Measurements from ENCODE around the gene REP15. TPM values are rescaled to one million over a fixed set of nuclear protein-coding genes. Genes with fewer than 3 reads are reported as not detected.

The REP15 gene
- total and polyA plus RNA-seq, 2 of the 8 experiments (the other 6 are each of a cell fraction or from before 2014, with no cell fraction given), result 0.06 to 0.73 TPM

DNA sequence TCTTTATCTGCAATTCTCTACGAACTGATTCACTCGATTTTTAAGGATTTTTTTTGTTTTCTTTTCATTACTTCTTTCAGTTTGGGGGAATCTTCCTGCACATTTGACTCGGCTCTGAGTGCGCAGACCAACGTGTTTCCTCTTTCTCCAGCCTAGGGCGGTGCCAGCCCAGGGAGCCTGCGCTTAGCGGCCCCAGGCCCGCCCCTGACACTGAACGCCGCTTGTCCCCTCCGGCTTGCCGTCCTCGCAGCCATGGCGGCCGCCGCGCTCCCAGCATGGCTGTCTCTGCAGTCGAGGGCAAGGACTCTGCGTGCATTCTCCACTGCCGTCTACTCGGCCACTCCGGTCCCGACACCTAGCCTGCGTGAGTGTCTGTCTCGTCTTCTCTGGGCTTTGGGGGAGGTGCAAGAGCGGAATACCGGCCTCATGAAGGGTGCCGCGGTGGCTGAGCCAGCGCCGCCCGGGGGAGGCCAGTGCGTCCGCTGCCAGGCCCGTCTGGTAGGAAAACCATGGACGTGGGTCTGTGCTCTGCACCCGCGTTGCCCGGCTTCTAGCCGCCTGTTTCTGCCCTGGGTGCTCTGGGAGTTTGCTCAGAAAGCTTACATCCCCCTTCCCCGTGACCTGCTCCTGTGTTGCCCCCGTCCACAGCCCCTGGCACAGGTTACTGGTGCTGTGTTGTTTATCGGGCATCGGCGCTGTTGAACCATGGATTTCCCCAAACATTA, 14.5 kb downstream of the REP15 start, which contains the start of gene MRPS35 (continued):
- TF ChIP-seq NANOG (IDR thresholded peaks at IDR 0.05; ENCODE audit: insufficient read depth, low read depth, low read length, poor library complexity, severe bottlenecking), result no peak
- TF ChIP-seq EGR1 (IDR thresholded peaks at IDR 0.05; ENCODE audit: borderline replicate concordance, low read depth, low read length), result no peak
- TF ChIP-seq CEBPB (IDR thresholded peaks at IDR 0.05; ENCODE audit: low read depth, low read length), result no peak
- TF ChIP-seq, protein P1, sequence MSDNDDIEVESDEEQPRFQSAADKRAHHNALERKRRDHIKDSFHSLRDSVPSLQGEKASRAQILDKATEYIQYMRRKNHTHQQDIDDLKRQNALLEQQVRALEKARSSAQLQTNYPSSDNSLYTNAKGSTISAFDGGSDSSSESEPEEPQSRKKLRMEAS (IDR thresholded peaks at IDR 0.05), result peak; percentile 96
- TF ChIP-seq SP1 (IDR thresholded peaks at IDR 0.05; ENCODE audit: low read depth, low read length), result no peak
- TF ChIP-seq HDAC2 (IDR thresholded peaks at IDR 0.05; ENCODE audit: borderline replicate concordance in 1 of 2, low read depth in 2 of 2, low read length in 2 of 2), result peak in 1 of 2 experiments; percentile 96; a peak in 1 of 4 replicates
- TF ChIP-seq JUND (IDR thresholded peaks at IDR 0.05; ENCODE audit: low read length), result no peak
- TF ChIP-seq SIN3A (conservative IDR thresholded peaks at IDR 0.05 in 1 of 2, IDR thresholded peaks at IDR 0.05 in 1 of 2; ENCODE audit: low read depth in 1 of 2, low read length in 2 of 2), result peak; percentile 43 to 77; a peak in 2 of 4 replicates
- no peak for TF ChIP-seq SIX5 (IDR thresholded peaks at IDR 0.05; ENCODE audit: low read depth, low read length)
- peak; percentile 99 for TF ChIP-seq ASH2L (IDR thresholded peaks at IDR 0.05; ENCODE audit: low read length)
- peak; percentile 95 to 97 for TF ChIP-seq POLR2A (IDR thresholded peaks at IDR 0.05; ENCODE audit: control extremely low read depth in 1 of 2, low read depth in 2 of 2, low read length in 2 of 2)
- TF ChIP-seq, protein P2, sequence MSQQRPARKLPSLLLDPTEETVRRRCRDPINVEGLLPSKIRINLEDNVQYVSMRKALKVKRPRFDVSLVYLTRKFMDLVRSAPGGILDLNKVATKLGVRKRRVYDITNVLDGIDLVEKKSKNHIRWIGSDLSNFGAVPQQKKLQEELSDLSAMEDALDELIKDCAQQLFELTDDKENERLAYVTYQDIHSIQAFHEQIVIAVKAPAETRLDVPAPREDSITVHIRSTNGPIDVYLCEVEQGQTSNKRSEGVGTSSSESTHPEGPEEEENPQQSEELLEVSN (IDR thresholded peaks at IDR 0.05), result peak; percentile 85
- peak; percentile 65 for TF ChIP-seq TEAD4 (IDR thresholded peaks at IDR 0.05; ENCODE audit: low read depth, low read length)
- TF ChIP-seq, protein P3, sequence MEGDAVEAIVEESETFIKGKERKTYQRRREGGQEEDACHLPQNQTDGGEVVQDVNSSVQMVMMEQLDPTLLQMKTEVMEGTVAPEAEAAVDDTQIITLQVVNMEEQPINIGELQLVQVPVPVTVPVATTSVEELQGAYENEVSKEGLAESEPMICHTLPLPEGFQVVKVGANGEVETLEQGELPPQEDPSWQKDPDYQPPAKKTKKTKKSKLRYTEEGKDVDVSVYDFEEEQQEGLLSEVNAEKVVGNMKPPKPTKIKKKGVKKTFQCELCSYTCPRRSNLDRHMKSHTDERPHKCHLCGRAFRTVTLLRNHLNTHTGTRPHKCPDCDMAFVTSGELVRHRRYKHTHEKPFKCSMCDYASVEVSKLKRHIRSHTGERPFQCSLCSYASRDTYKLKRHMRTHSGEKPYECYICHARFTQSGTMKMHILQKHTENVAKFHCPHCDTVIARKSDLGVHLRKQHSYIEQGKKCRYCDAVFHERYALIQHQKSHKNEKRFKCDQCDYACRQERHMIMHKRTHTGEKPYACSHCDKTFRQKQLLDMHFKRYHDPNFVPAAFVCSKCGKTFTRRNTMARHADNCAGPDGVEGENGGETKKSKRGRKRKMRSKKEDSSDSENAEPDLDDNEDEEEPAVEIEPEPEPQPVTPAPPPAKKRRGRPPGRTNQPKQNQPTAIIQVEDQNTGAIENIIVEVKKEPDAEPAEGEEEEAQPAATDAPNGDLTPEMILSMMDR (IDR thresholded peaks at IDR 0.05; ENCODE audit: control extremely low read depth in 1 of 3, insufficient read depth in 1 of 3, low read depth in 1 of 3, low read length in 3 of 3), result no peak
- TF ChIP-seq CHD2 (IDR thresholded peaks at IDR 0.05; ENCODE audit: low read length), result no peak
- peak; percentile 98 for TF ChIP-seq KDM4A (IDR thresholded peaks at IDR 0.05; ENCODE audit: low read depth, low read length, severe bottlenecking)
- peak; percentile 84 for TF ChIP-seq TBP (IDR thresholded peaks at IDR 0.05; ENCODE audit: low read depth, low read length)
- no peak for TF ChIP-seq RNF2 (IDR thresholded peaks at IDR 0.05; ENCODE audit: borderline replicate concordance, low read depth, low read length, missing control alignments, poor library complexity, severe bottlenecking)
- TF ChIP-seq CREB1 (IDR thresholded peaks at IDR 0.05), result peak; percentile 58; the same call in 1 of the 2 replicates
- peak; percentile 94 for TF ChIP-seq TAF1 (IDR thresholded peaks at IDR 0.05; ENCODE audit: low read depth, low read length)
- peak; percentile 98 for TF ChIP-seq POLR2AphosphoS5 (IDR thresholded peaks at IDR 0.05; ENCODE audit: low read depth, low read length)
